Gastrocnemius medialis (tissue), 4 donors: ENCODE results near the gene FOXD3.

Experiments used
- POLR2A ChIP-seq, 2 donors: fragments of 450-650 bp; IDR thresholded peaks; one replicate each; pipeline ENCODE4 v1.6.1; 2017; ENCODE audit warnings: antibody characterized with exemption in 2 of 2, mild to moderate bottlenecking in 2 of 2, moderate library complexity in 2 of 2
- TF ChIP-seq, protein P1 (sequence below), 5 experiments: fragments of 450-650 bp in 3 of 5; fragments of 200-600 bp in 2 of 5; sonication (generic) in 2 of 5; IDR thresholded peaks in 4 of 5; conservative IDR thresholded peaks in 1 of 5; 1 replicate in 4 of 5; 2 replicates in 1 of 5; pipeline ENCODE4 v1.5.1; 2016 to 2019; ENCODE audit warnings: antibody characterized with exemption in 5 of 5, mild to moderate bottlenecking in 3 of 5, moderate library complexity in 3 of 5

GRCh38 chr1:63319046-63320021, 3.0 kb upstream of the FOXD3 start:
- TF ChIP-seq POLR2A (IDR thresholded peaks at IDR 0.05), result no peak
- TF ChIP-seq, protein P1, sequence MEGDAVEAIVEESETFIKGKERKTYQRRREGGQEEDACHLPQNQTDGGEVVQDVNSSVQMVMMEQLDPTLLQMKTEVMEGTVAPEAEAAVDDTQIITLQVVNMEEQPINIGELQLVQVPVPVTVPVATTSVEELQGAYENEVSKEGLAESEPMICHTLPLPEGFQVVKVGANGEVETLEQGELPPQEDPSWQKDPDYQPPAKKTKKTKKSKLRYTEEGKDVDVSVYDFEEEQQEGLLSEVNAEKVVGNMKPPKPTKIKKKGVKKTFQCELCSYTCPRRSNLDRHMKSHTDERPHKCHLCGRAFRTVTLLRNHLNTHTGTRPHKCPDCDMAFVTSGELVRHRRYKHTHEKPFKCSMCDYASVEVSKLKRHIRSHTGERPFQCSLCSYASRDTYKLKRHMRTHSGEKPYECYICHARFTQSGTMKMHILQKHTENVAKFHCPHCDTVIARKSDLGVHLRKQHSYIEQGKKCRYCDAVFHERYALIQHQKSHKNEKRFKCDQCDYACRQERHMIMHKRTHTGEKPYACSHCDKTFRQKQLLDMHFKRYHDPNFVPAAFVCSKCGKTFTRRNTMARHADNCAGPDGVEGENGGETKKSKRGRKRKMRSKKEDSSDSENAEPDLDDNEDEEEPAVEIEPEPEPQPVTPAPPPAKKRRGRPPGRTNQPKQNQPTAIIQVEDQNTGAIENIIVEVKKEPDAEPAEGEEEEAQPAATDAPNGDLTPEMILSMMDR (IDR thresholded peaks at IDR 0.05 in 4 of 5, conservative IDR thresholded peaks at IDR 0.05 in 1 of 5), result no peak
